HepG2 (cell line): ENCODE data around the gene GOLGA8R. TPM values are rescaled to one million over a fixed set of nuclear protein-coding genes. Genes with fewer than 3 reads are reported as not detected.
"Not testable (repeated sequence)": the region's sequence is repeated elsewhere in the genome, so short reads cannot be mapped to it uniquely, and the experiment has no call there.

Source experiments
- ATAC-seq: fragments of 200-7000 bp; cut with Tn5 transposase; 3 replicates; pipeline ENCODE4 v1.9.1; 2020; ENCODE audit warnings: mild to moderate bottlenecking, moderate library complexity
- BruUV-seq: library from RNA; stranded (reverse); fragments of 400-500 nt; replicated peaks from 2 replicates; lab custom pipeline; 2021; lab: Mats Ljungman, UMichigan
- CTCF ChIA-PET: fragments of 300-600 bp; formaldehyde crosslinking; extraction: SDS; loops from one replicate; lab custom pipeline; 2021; ENCODE audit warnings: low total read pairs, inconsistent platforms, low intra/inter-chr PET ratio; lab: Yijun Ruan, JAX
- POLR2A ChIA-PET: fragments of 350-600 bp; sonication (Branson Sonifier 250); formaldehyde crosslinking; loops from one replicate; lab custom pipeline; 2020; ENCODE audit warnings: antibody characterized with exemption, inconsistent platforms; lab: Yijun Ruan, JAX
- DNase-seq: peaks from one replicate; pipeline ENCODE4 v3.0.0-alpha.2; 2015; ENCODE audit warnings: low spot score
- FAIRE-seq: peaks from 3 replicates; lab custom pipeline; 2011; peaks lifted over from hg19 to GRCh38; lab: Jason Lieb, UNC
- H2AFZ ChIP-seq: one replicate; pipeline ENCODE4 v1.6.1; 2011; ENCODE audit warnings: low read length, inconsistent platforms
- H3K27ac ChIP-seq: fragments of 300-600 bp; 3 replicates; pipeline ENCODE4 v1.8.0; 2011; ENCODE audit warnings: mixed run types, mild to moderate bottlenecking, mixed read lengths, low read length, inconsistent platforms; ENCODE audit not compliant: insufficient read depth; ENCODE audit errors: extremely low read length
- H3K27me3 ChIP-seq, 2 experiments: fragments of 200-600 bp in 1 of 2; 2 replicates in 1 of 2; 3 replicates in 1 of 2; pipeline versions ENCODE4 v1.6.0 to v1.8.0; 2011; ENCODE audit warnings: low read length in 2 of 2, mild to moderate bottlenecking in 2 of 2, moderate library complexity in 2 of 2, inconsistent platforms in 1 of 2; ENCODE audit not compliant: insufficient read depth in 2 of 2, control insufficient read depth in 1 of 2
- H3K36me3 ChIP-seq, 2 experiments: fragments of 200-600 bp in 1 of 2; replicated peaks in 1 of 2; 2 replicates in 1 of 2; 3 replicates in 1 of 2; pipeline versions ENCODE4 v1.5.1 to v1.8.0; 2011; ENCODE audit warnings: low read length in 2 of 2, inconsistent platforms in 1 of 2; ENCODE audit not compliant: insufficient read depth in 2 of 2, control insufficient read depth in 1 of 2
- H3K4me1 ChIP-seq: 2 replicates; pipeline ENCODE4 v1.5.1; 2012; ENCODE audit warnings: low read length, inconsistent platforms; ENCODE audit not compliant: insufficient read depth
- H3K4me2 ChIP-seq: 2 replicates; pipeline ENCODE4 v1.6.0; 2011; ENCODE audit warnings: low read depth, low read length, inconsistent platforms
- H3K4me3 ChIP-seq, 3 experiments: fragments of 200-600 bp in 1 of 3; sonication (generic), shearing (Covaris generic) in 1 of 3; replicated peaks in 1 of 3; 2 replicates each; pipeline ENCODE4 v1.5.1; 2011 to 2016; ENCODE audit warnings: low read length in 3 of 3, inconsistent platforms in 2 of 3, low read depth in 2 of 3, mild to moderate bottlenecking in 2 of 3, control low read depth in 1 of 3, mixed read lengths in 1 of 3; ENCODE audit not compliant: insufficient read depth in 1 of 3
- H3K79me2 ChIP-seq: one replicate; pipeline ENCODE4 v1.6.1; 2011; ENCODE audit warnings: low read length, inconsistent platforms; ENCODE audit not compliant: insufficient read depth
- H3K9ac ChIP-seq: 2 replicates; pipeline ENCODE4 v1.6.0; 2011; ENCODE audit warnings: mild to moderate bottlenecking, low read depth, low read length, inconsistent platforms; ENCODE audit not compliant: insufficient read depth
- H3K9me3 ChIP-seq: 2 replicates; pipeline ENCODE4 v1.5.1; 2012; ENCODE audit warnings: mild to moderate bottlenecking, low read length
- H4K20me1 ChIP-seq: 2 replicates; pipeline ENCODE4 v1.6.0; 2011; ENCODE audit warnings: inconsistent platforms, mild to moderate bottlenecking, low read length, moderate library complexity; ENCODE audit not compliant: insufficient read depth
- WGBS: methylation state at CpG from one replicate; pipeline ENCODE4 v1.1.6; 2017; ENCODE audit warnings: low lambda C conversion rate; 5-methylcytosine and 5-hydroxymethylcytosine counted together
- in situ Hi-C: cut with HindIII; loops from 2 replicates; pipeline ENCODE4 v1.10.0; 2017; ENCODE audit warnings: low pct_unique_long_range_greater_than_20kb; ENCODE audit not compliant: extremely low pct_ligation_motif_present
- intact Hi-C: fragments of 100-400 bp; cut with micrococcal nuclease; formaldehyde crosslinking; loops from one replicate; pipeline ENCODE4 v1.10.0; 2022; ENCODE audit not compliant: unreplicated experiment
- polyA plus RNA-seq, 8 experiments: library from polyadenylated mRNA; depleted of rRNA in 3 of 8; stranded (reverse) in 7 of 8; unstranded in 1 of 8; fragments of >200 nt; fragmentation: Illumina TruSeq in 4 of 8; extraction: Trizol in 4 of 8; gene quantifications; 2 replicates each; pipeline versions ENCODE4 v1.2.1 to v1.2.3, GENCODE V29; 2011 to 2016; ENCODE audit warnings: low read depth in 4 of 8, missing spikeins in 1 of 8, mixed read lengths in 1 of 8; ENCODE audit not compliant: insufficient read depth in 1 of 8
- total RNA-seq, 5 experiments: library from RNA; depleted of rRNA; stranded (reverse); fragments of >200 nt; fragmentation: Illumina TruSeq; extraction: Trizol; gene quantifications; 2 replicates each; pipeline ENCODE4 v1.2.3, GENCODE V29; 2016; ENCODE audit warnings: low read depth in 1 of 5

Gene GOLGA8R
- total and polyA plus RNA-seq, 2 of the 13 experiments (the other 11 are each of a cell fraction or from before 2014, with no cell fraction given): 0.08 to 0.09 TPM

- H3K36me3 ChIP-seq, intact Hi-C loops, H3K9ac ChIP-seq, H3K27me3 ChIP-seq, H3K4me3 ChIP-seq, CTCF ChIA-PET, POLR2A ChIA-PET, H3K4me2 ChIP-seq, BruUV-seq, H3K27ac ChIP-seq, in situ Hi-C loops, H3K9me3 ChIP-seq, FAIRE-seq, H2AFZ ChIP-seq, H4K20me1 ChIP-seq, H3K4me1 ChIP-seq, ATAC-seq, H3K79me2 ChIP-seq, DNase-seq: not testable (repeated sequence)
These were observed 38.6 kb upstream of the GOLGA8R start for GRCh38 chr15:30452702-30453101.

GRCh38 chr15:30438348-30438747, 24.3 kb upstream of the GOLGA8R start:
- ATAC-seq, H3K36me3 ChIP-seq, POLR2A ChIA-PET, H3K9ac ChIP-seq, intact Hi-C loops, H3K27ac ChIP-seq, FAIRE-seq, in situ Hi-C loops, DNase-seq, H3K27me3 ChIP-seq, H3K9me3 ChIP-seq, CTCF ChIA-PET, H3K4me1 ChIP-seq, H3K4me3 ChIP-seq, H3K4me2 ChIP-seq, H3K79me2 ChIP-seq, BruUV-seq, H4K20me1 ChIP-seq, H2AFZ ChIP-seq: not testable (repeated sequence)
- WGBS: 0% methylated on average over 1 of the region's 3 CpGs

DNA sequence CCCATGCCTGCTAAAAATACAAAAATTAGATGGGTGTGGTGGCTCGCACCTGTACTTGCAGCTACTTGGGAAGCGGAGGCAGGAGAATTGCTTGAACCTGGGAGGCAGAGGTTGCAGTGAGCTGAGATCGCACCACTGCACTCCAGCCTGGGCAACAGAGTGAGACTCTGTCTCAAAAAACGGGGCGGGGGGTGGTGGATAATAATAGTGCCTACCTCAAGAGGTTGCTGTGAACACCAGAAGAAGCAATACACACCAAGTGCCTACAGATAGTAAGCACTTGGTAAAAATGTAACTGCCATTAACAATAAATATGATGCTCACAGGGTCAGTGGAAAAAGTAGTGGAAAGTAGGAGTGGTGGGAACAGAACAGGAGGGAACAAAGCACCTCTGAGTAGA, 21.8 kb upstream of the GOLGA8R start:
- POLR2A ChIA-PET, CTCF ChIA-PET, H3K27me3 ChIP-seq, H3K27ac ChIP-seq, H3K4me2 ChIP-seq, H3K36me3 ChIP-seq, H3K4me3 ChIP-seq, DNase-seq, H3K9ac ChIP-seq, H4K20me1 ChIP-seq, H2AFZ ChIP-seq, BruUV-seq, in situ Hi-C loops, H3K79me2 ChIP-seq, ATAC-seq, FAIRE-seq, intact Hi-C loops, H3K4me1 ChIP-seq, H3K9me3 ChIP-seq: not testable (repeated sequence)
- WGBS: 34% methylated on average over 4 of the region's 5 CpGs

GRCh38 chr15:30420723-30421122, 6.7 kb upstream of the GOLGA8R start:
- H3K4me1 ChIP-seq, in situ Hi-C loops, DNase-seq, H3K9me3 ChIP-seq, H2AFZ ChIP-seq, H4K20me1 ChIP-seq, H3K36me3 ChIP-seq, H3K79me2 ChIP-seq, H3K4me3 ChIP-seq, BruUV-seq, H3K27ac ChIP-seq, H3K4me2 ChIP-seq, CTCF ChIA-PET, H3K9ac ChIP-seq, ATAC-seq, FAIRE-seq, POLR2A ChIA-PET, intact Hi-C loops, H3K27me3 ChIP-seq: not testable (repeated sequence)
- 73% methylated on average over 5 of the region's 6 CpGs for WGBS
